Subcutaneous abdominal adipose tissue (tissue), 5 donors: ENCODE measurements around the gene ANKRD44.

Source experiments
- H3K27ac ChIP-seq: one replicate; pipeline ENCODE4 v1.7.0; 2013; ENCODE audit warnings: low read depth, mild to moderate bottlenecking, inconsistent platforms, low read length, moderate library complexity
- H3K27me3 ChIP-seq, 5 donors: one replicate each; pipeline ENCODE4 v1.7.0; 2013; ENCODE audit warnings: low read length in 5 of 5, inconsistent platforms in 1 of 5; ENCODE audit not compliant: control insufficient read depth in 5 of 5, insufficient read depth in 4 of 5
- H3K36me3 ChIP-seq, 5 donors: one replicate each; pipeline ENCODE4 v1.7.0; 2013; ENCODE audit warnings: low read length in 5 of 5; ENCODE audit not compliant: control insufficient read depth in 5 of 5, insufficient read depth in 5 of 5
- H3K4me1 ChIP-seq, 5 donors: one replicate each; pipeline ENCODE4 v1.7.0; 2013; ENCODE audit warnings: low read length in 5 of 5, mild to moderate bottlenecking in 3 of 5, moderate library complexity in 1 of 5; ENCODE audit not compliant: control insufficient read depth in 5 of 5, insufficient read depth in 5 of 5
- H3K4me3 ChIP-seq, 5 donors: one replicate each; pipeline ENCODE4 v1.7.0; 2013; ENCODE audit warnings: low read length in 5 of 5, low read depth in 1 of 5
- H3K9ac ChIP-seq, 5 donors: one replicate each; pipeline ENCODE4 v1.7.0; 2013; ENCODE audit warnings: low read length in 5 of 5, mild to moderate bottlenecking in 4 of 5, moderate library complexity in 3 of 5
- H3K9me3 ChIP-seq, 5 donors: one replicate each; pipeline ENCODE4 v1.7.0; 2013; ENCODE audit warnings: low read length in 5 of 5; ENCODE audit not compliant: control insufficient read depth in 5 of 5
- donor health status: healthy.
- donor health status: healthy.
- donor health status: healthy.
- donor health status: healthy.
- donor health status: healthy.

The ANKRD44 gene

DNA sequence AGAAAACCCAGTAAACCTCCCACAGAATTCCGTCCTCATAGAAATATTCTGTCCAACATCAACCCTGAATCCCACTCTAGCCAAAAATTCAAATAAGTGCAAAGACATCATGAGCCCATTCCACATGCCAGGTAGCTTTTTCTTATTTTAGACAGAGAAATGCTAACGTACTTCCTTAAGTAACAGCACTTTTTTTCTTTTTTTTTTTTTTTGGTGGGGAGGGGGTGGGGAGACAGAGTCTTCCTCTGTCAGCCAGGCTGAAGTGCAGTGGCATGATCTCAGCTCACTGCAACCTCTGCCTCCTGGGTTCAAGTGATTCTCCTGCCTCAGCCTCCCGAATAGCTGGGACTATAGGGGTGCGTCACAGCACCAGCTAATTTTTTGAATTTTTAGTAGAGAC is 45.5 kb downstream of the ANKRD44 start:
- H3K4me3 ChIP-seq, result no peak overlapping the region
- H3K27ac ChIP-seq, result no peak overlapping the region
- H3K36me3 ChIP-seq, result no peaks in the 10 kb centered on the region
- peaks cover 0 to 18% (median 7%) of the 10 kb centered on the region in 5 donors for H3K4me1 ChIP-seq
- no peaks in the 10 kb centered on the region for H3K27me3 ChIP-seq
- H3K9ac ChIP-seq, result no peak overlapping the region
- H3K9me3 ChIP-seq, result no peaks in the 10 kb centered on the region

DNA sequence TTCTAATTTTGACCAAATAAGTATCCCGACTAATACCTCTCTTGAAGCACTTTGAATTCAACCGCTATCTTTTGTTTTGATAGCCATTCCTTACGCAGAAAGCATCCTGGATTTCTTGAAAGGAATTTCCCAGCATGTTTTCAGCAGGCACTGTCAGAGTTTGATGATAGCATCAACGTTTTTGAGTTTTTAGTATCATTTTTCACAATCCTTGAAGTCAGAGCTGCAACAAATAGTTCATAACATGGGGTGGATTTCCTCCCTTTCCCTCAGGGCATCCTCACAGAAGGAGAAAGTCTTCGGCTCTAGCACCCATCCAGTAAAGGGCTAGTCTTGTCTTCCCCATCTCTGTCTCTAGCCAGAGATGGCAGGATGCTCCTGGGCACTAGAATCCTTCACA is 46.2 kb downstream of the ANKRD44 start:
- Histone ChIP-seq H3K27me3 (no peaks in the 10 kb centered on the region), H3K9ac (no peak overlapping the region), H3K4me3 (no peak overlapping the region), H3K27ac (no peak overlapping the region), H3K36me3 (no peaks in the 10 kb centered on the region), H3K9me3 (no peaks in the 10 kb centered on the region), H3K4me1 (peaks cover 0 to 11% (median 5%) of the 10 kb centered on the region in 5 donors)

DNA sequence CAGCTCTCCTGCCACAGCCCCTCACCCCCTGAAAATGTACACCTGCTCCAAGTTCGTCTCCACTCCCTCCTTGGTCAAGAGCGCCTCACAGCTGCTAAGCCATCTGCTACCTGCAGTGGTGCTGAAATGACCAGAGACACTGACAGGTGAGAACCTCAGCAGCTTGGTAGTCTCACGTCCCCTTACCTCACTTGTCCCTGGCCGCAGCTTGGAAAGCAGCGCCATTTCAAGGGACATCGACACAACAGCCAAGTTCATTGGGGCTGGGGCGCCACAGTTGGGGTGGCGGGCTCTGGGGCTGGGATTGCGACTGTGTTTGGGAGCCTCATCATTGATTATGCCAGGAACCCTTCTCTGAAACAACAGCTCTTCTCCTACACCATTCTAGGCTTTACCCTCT is 47.5 kb downstream of the ANKRD44 start:
- H3K9me3 ChIP-seq, result no peaks in the 10 kb centered on the region
- no peak overlapping the region for H3K4me3 ChIP-seq
- H3K36me3 ChIP-seq, result no peaks in the 10 kb centered on the region
- H3K27me3 ChIP-seq, result no peaks in the 10 kb centered on the region
- no peak overlapping the region for H3K27ac ChIP-seq
- no peak overlapping the region for H3K9ac ChIP-seq
- peaks cover 0 to 8% (median 5%) of the 10 kb centered on the region in 5 donors for H3K4me1 ChIP-seq

DNA sequence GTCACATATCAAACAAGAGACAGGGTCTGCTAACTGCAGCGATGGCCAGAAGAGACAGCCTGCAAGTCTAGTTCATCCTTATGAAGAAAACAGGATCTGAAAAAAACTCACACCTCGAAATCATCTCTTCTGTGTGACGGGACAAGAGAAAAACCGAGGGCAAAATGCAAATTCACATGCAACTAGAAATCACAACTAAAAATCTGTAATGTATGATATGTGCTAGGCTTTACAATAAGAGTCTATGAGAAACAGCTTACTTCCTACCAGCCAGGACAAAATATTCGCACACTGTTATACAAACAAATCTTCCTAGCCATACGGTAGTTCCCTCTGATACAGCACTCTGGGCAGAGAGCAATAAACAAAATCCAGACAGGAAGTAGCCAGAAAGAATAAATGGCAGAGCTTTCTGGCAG is 48.8 kb downstream of the ANKRD44 start:
- Histone ChIP-seq H3K9ac (peak overlapping the region in 1 of 5 donors; percentile 84), H3K4me1 (peaks cover 0 to 8% (median 5%) of the 10 kb centered on the region in 5 donors), H3K9me3 (no peaks in the 10 kb centered on the region), H3K36me3 (no peaks in the 10 kb centered on the region), H3K27ac (no peak overlapping the region), H3K4me3 (no peak overlapping the region), H3K27me3 (no peaks in the 10 kb centered on the region)

DNA sequence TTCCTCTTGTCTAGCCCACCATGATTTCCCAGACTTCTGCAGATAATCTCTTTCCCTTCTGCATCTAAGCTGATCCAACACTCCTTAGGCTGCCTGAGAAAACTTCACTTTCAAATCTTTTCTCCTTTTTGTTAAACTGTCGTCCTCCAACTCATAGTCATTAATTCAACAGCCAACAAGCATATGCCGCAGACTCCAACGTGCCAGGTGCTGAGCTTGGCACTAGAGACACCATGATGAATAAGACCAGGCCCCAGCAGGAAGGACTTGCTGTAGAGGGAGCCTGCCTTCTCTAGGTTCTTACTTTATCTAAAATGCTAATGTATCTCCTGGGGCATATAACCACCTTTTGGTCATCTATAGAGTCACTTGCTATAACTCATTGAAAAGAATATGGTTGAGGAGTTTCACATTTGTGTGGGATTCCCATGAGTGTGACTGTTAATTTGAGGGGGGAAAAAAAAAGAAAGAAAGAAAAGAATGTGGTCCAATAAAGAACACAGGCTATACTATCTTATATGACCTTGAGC is 51.0 kb downstream of the ANKRD44 start:
- no peak overlapping the region for H3K9ac ChIP-seq
- no peak overlapping the region for H3K4me3 ChIP-seq
- no peak overlapping the region for H3K27ac ChIP-seq
- no peaks in the 10 kb centered on the region for H3K27me3 ChIP-seq
- H3K9me3 ChIP-seq, result no peaks in the 10 kb centered on the region
- H3K36me3 ChIP-seq, result no peaks in the 10 kb centered on the region
- peaks cover 5 to 24% (median 12%) of the 10 kb centered on the region in 5 donors for H3K4me1 ChIP-seq

DNA sequence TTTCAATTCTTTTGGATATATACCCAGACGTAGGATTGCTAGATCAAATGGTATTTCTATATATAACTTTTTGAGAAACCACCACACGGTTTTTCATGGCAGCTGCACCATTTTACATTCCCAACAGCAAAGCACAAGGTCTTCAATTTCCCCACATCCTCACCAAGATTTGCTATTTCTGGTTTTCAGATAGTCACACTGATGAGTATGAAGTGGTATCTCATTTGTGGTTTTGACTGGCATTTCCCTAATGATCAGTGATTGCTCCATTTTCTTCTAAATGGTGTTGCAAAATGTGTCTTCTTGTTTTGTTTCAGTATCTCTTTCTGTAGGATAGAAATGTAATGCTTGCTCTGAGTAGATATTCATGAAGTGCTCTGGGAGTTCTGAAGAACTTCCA is 52.0 kb downstream of the ANKRD44 start:
- Histone ChIP-seq H3K27me3 (no peaks in the 10 kb centered on the region), H3K9ac (no peak overlapping the region), H3K27ac (no peak overlapping the region), H3K36me3 (no peaks in the 10 kb centered on the region), H3K4me3 (no peak overlapping the region), H3K9me3 (no peaks in the 10 kb centered on the region), H3K4me1 (peaks cover 5 to 25% (median 12%) of the 10 kb centered on the region in 5 donors)

DNA sequence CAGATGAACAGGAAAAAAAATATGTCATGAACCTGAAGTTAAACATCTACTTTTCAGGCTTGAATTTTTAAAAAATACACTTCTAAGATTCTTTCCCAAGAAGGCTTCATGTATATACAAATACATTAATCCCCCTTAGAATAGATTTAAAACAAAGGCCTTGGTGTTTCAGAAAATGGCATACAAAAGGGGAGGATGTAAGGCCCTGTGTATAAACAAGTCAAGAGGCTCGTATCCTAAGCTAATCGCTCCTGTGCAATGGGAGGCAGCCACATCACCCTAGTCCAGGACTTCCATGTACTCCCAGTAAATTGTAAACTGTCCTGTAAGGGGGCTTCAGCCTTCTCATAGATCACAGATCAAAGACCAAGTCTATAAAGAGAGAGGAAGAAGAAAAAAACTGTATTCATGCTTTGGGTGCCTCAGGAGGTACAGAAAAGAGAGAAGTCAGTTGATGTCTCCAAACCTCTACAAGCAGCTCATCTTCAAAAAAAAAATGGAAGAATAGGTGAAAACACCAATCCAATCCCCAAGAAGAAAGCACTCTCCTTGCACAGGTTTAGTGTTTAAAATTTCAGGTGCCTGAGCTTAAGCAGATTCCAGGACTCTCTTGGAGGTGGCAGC is 53.9 kb downstream of the ANKRD44 start:
- H3K36me3 ChIP-seq, result no peaks in the 10 kb centered on the region
- no peaks in the 10 kb centered on the region for H3K9me3 ChIP-seq
- H3K27me3 ChIP-seq, result no peaks in the 10 kb centered on the region
- no peak overlapping the region for H3K9ac ChIP-seq
- peaks cover 2 to 21% (median 14%) of the 10 kb centered on the region in 5 donors for H3K4me1 ChIP-seq
- no peak overlapping the region for H3K4me3 ChIP-seq
- no peak overlapping the region for H3K27ac ChIP-seq

DNA sequence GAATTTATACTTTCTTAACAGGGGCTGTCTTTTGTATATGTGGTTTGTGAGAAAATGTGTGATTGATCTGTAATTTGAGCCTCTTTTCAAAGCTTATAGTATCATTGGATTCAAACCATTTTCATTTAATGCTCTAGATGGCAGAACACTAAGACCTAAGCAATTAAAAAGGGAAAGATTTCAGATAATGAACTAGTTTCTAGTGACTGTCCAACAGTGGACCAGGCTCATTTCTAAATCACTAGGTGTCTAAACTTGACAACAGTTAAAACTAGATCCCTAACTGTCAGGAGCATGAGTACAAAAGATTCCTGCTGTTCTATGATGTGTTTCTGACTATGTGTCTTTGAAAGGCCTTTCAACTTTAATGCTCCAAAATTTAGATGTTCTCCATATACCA is 54.6 kb downstream of the ANKRD44 start:
- no peaks in the 10 kb centered on the region for H3K36me3 ChIP-seq
- H3K9me3 ChIP-seq, result no peaks in the 10 kb centered on the region
- no peaks in the 10 kb centered on the region for H3K27me3 ChIP-seq
- H3K27ac ChIP-seq, result peak overlapping the region; percentile 20
- H3K9ac ChIP-seq, result peak overlapping the region in 3 of 5 donors; percentile 36 to 56 (median 39)
- peak overlapping the region in 2 of 5 donors; percentile 15 to 20 for H3K4me3 ChIP-seq
- H3K4me1 ChIP-seq, result peaks cover 0 to 24% (median 20%) of the 10 kb centered on the region in 5 donors

DNA sequence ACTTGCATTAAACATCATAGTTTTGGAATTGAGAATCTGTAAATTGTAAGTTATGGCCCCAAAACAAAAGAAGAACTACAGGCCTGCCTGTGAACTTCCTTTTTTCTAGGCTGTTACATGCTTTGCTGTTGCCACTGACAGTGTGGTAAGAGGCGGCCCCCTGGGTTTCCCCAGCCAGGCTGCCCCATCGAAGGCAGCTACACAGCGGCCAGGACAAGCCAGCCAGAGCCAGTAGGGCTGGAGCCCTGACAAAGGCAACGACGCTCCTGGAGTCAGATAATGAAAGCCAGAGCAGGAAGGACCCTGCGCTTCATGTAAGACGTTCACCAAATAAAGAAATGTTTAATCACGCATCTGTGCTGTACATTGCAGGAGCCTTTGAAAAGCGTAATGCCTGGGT is 55.0 kb downstream of the ANKRD44 start:
- Histone ChIP-seq H3K9me3 (no peaks in the 10 kb centered on the region), H3K36me3 (no peaks in the 10 kb centered on the region), H3K4me3 (peak overlapping the region in 4 of 5 donors; percentile 15 to 54 (median 29)), H3K4me1 (peaks cover 0 to 24% (median 20%) of the 10 kb centered on the region in 5 donors), H3K27me3 (no peaks in the 10 kb centered on the region), H3K9ac (peak overlapping the region in 3 of 5 donors; percentile 36 to 56 (median 39)), H3K27ac (peak overlapping the region; percentile 20)

DNA sequence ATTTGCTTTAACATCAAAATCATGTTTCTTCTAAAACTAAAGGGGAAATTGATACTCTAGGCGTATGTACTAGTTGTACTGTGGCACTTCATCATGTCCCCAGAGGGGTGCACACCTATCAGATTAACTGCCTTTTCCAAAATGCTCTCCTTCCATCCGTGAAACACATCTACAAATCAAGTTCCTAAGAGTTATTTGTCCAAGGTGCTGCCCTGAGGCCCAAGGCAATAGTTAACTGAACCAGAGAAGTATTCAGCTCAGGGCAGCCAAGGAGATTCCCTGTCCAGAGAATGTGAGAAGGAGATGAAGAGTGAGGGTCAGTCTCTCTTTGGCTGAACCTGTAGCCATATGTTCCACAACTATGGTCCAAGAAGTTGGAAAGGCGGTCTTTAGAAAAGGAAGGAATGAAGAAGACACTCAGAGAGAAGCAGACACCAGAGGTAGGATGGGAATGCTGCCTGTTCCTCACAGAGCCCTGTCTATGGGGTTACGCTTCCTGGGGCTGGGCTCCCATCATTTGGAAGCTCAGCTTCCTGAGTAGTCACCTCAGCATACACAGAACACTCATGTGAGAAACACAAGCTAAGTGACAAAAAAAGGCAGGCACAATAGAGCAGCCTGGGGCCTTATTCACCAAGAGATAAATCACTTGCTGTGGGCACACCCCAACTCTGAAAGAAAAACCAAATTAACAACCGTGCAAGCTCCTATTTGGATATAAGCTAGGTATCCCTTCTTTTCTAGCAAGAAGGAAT is 55.6 kb downstream of the ANKRD44 start:
- Histone ChIP-seq H3K36me3 (no peaks in the 10 kb centered on the region), H3K27me3 (no peaks in the 10 kb centered on the region), H3K9ac (peak overlapping the region in 1 of 5 donors; percentile 23), H3K27ac (peak overlapping the region; percentile 20), H3K4me1 (peaks cover 0 to 26% (median 20%) of the 10 kb centered on the region in 5 donors), H3K4me3 (peak overlapping the region in 1 of 5 donors; percentile 38), H3K9me3 (no peaks in the 10 kb centered on the region)
